Measurements from ENCODE around the gene XRCC3.

- TF ChIP-seq EZH2 (IDR thresholded peaks at IDR 0.05; ENCODE audit: insufficient read depth, poor library complexity, severe bottlenecking) (no peak), EZH2phosphoT487 (IDR thresholded peaks at IDR 0.05; ENCODE audit: insufficient read depth, low read depth) (no peak)
Measured at GRCh38 chr14:103667671-103668070, 47.6 kb downstream of the XRCC3 start.
